HCT116 (cell line): ENCODE results near the gene FAM118B.

Experiments
- CTCF ChIP-seq, 3 experiments: fragments of 200-600 bp in 1 of 3; sonication (generic) in 1 of 3; IDR thresholded peaks in 2 of 3; conservative IDR thresholded peaks in 1 of 3; 2 replicates each; pipeline ENCODE4 v1.5.1; 2012 to 2017; ENCODE audit warnings: low read depth in 2 of 3, low read length in 2 of 3, antibody characterized with exemption in 1 of 3, borderline replicate concordance in 1 of 3, control low read depth in 1 of 3, mild to moderate bottlenecking in 1 of 3, mixed read lengths in 1 of 3, mixed run types in 1 of 3, moderate library complexity in 1 of 3; ENCODE audit not compliant: insufficient read depth in 1 of 3
- EZH2 ChIP-seq: fragments of 200-600 bp; sonication (generic); IDR thresholded peaks from 2 replicates; pipeline ENCODE4 v1.6.1; 2017; ENCODE audit warnings: antibody characterized with exemption, mixed run types
- FOSL1 ChIP-seq: IDR thresholded peaks from 2 replicates; pipeline ENCODE4 v1.6.1; 2012; ENCODE audit warnings: low read depth
- MAX ChIP-seq: IDR thresholded peaks from 2 replicates; pipeline ENCODE4 v1.6.1; 2012
- POLR2AphosphoS5 ChIP-seq: IDR thresholded peaks from 2 replicates; pipeline ENCODE4 v1.6.1; 2011; ENCODE audit warnings: mild to moderate bottlenecking, low read depth, low read length, moderate library complexity
- TCF7L2 ChIP-seq: IDR thresholded peaks from 2 replicates; pipeline ENCODE4 v1.7.0; 2011; ENCODE audit warnings: borderline replicate concordance, inconsistent platforms; ENCODE audit not compliant: insufficient read depth, insufficient read length; ENCODE audit errors: extremely low read depth

GRCh38 chr11:126311401-126312291 lies 100.1 kb downstream of the FAM118B start:
- no peak for TF ChIP-seq MAX
- TF ChIP-seq POLR2AphosphoS5 = no peak
- no peak for TF ChIP-seq CTCF (IDR thresholded peaks at IDR 0.05 in 2 of 3, conservative IDR thresholded peaks at IDR 0.05 in 1 of 3; ENCODE audit: borderline replicate concordance in 1 of 3, insufficient read depth in 1 of 3, low read depth in 2 of 3, low read length in 2 of 3)
- no peak for TF ChIP-seq EZH2
- no peak for TF ChIP-seq FOSL1
- no peak for TF ChIP-seq TCF7L2
